SU-DHL-6 (cell line): ENCODE measurements around the gene CMSS1.

Experiments
- H2AFZ ChIP-seq: fragments of 200-600 bp; sonication (generic); 2 replicates; pipeline ENCODE4 v1.6.1; 2014; ENCODE audit warnings: low read depth, mild to moderate bottlenecking, moderate library complexity, mixed read lengths, antibody characterized with exemption, low read length; ENCODE audit not compliant: severe bottlenecking
- H3F3A ChIP-seq: fragments of 200-600 bp; shearing (Covaris generic); 2 replicates; pipeline ENCODE4 v1.6.0; 2016; ENCODE audit warnings: antibody characterized with exemption, mild to moderate bottlenecking; ENCODE audit not compliant: insufficient read depth
- H3K27ac ChIP-seq: fragments of 200-600 bp; sonication (generic); 2 replicates; pipeline ENCODE4 v1.5.1; 2016; ENCODE audit warnings: low read depth, mild to moderate bottlenecking, low read length, moderate library complexity, mixed read lengths
- H3K27me3 ChIP-seq: fragments of 200-600 bp; sonication (generic), shearing (Covaris generic); 2 replicates; pipeline ENCODE4 v1.6.0; 2014; ENCODE audit warnings: mild to moderate bottlenecking, low read length
- H3K36me3 ChIP-seq: fragments of 200-600 bp; sonication (generic); 2 replicates; pipeline ENCODE4 v1.6.1; 2014; ENCODE audit warnings: mild to moderate bottlenecking, low read length, mixed read lengths
- H3K4me2 ChIP-seq: fragments of 300-600, 200-600 bp; shearing (Covaris generic), sonication (generic); 2 replicates; pipeline ENCODE4 v1.6.0; 2014; ENCODE audit warnings: low read length, low read depth, mild to moderate bottlenecking; ENCODE audit not compliant: poor library complexity, severe bottlenecking
- H3K4me3 ChIP-seq: fragments of 200-600 bp; sonication (generic); 2 replicates; pipeline ENCODE4 v1.5.1; 2014; ENCODE audit warnings: antibody characterized with exemption, low read length, mild to moderate bottlenecking, mixed read lengths; ENCODE audit not compliant: insufficient read depth, poor library complexity, severe bottlenecking
- H3K79me2 ChIP-seq: fragments of 200-600 bp; sonication (generic); 2 replicates; pipeline ENCODE4 v1.6.1; 2014; ENCODE audit warnings: mild to moderate bottlenecking, low read length, moderate library complexity; ENCODE audit not compliant: insufficient read depth
- H3K9ac ChIP-seq: fragments of 200-600 bp; sonication (generic); 2 replicates; pipeline ENCODE4 v1.7.0; 2014; ENCODE audit warnings: mild to moderate bottlenecking, low read length
- H3K9me2 ChIP-seq: fragments of 200-600 bp; sonication (generic); replicated peaks from 2 replicates; pipeline ENCODE4 v1.6.1; 2014; ENCODE audit warnings: low read length; ENCODE audit not compliant: insufficient read depth
- H3K9me3 ChIP-seq: fragments of 200-600 bp; sonication (generic); 2 replicates; pipeline ENCODE4 v1.6.1; 2014; ENCODE audit warnings: low read length, mixed read lengths; ENCODE audit not compliant: insufficient read depth
- H4K20me1 ChIP-seq: fragments of 200-600 bp; sonication (generic); 2 replicates; pipeline ENCODE4 v1.6.1; 2014; ENCODE audit warnings: low read depth, mild to moderate bottlenecking, antibody characterized with exemption, low read length, moderate library complexity, mixed read lengths
- EZH2phosphoT487 ChIP-seq: fragments of 200-600 bp; sonication (generic), shearing (Covaris generic); conservative IDR thresholded peaks from 2 replicates; pipeline ENCODE4 v1.6.1; 2018; ENCODE audit warnings: mild to moderate bottlenecking, antibody characterized with exemption, low read length, moderate library complexity, mixed read lengths
- TF ChIP-seq, protein P1 (sequence below): fragments of 200-600 bp; sonication (generic); IDR thresholded peaks from one replicate; pipeline ENCODE4 v1.5.1; 2017; ENCODE audit warnings: antibody characterized with exemption, mild to moderate bottlenecking, low read length, moderate library complexity; ENCODE audit not compliant: insufficient read depth, poor library complexity, severe bottlenecking

CMSS1 gene

DNA sequence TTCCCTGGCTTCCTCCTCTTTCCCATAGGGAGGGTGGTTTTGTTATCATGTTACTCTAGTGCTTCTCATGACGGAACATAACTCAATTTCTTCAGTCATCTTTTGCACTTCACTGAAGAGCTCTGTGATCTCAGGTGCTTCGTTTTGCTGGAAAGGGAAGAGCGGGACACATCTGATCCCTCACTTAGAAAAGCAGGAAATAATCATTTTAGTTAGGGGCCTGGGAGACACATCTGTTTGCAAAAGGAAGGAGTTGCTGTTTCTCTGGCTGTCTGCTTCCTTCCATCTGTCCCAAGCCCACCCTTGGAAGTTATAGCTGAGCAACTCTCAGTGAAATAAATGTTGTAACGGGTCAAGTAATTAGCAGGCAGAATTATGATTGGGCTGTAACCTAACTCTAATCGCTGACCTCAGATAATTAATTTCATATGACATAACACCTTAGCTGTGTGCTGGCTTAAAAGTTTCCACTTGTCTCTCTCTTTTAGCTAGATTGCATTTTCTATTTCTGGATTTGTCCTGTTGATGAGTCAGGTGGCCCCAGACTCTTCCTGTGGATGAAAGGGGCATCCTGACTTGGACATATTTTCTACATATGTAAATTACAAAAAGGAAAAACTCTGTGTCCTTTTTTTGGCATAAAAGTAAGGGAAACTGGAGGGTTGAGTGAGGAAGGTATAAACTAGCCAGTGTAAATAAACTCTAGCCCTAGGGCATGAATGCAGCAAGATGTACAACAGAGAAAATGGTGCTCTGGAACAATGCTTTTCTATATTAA, 307.7 kb downstream of the CMSS1 start:
- Histone ChIP-seq H3K4me3 (no peak overlapping the region), H3K9me3 (no peaks in the 10 kb centered on the region), H3K9ac (no peak overlapping the region), H3K36me3 (no peaks in the 10 kb centered on the region), H3K27me3 (no peaks in the 10 kb centered on the region), H3K4me2 (no peak overlapping the region), H3K27ac (no peak overlapping the region), H3K79me2 (no peaks in the 10 kb centered on the region), H3F3A (no peaks in the 10 kb centered on the region), H4K20me1 (no peaks in the 10 kb centered on the region), H2AFZ (no peak overlapping the region), H3K9me2 (no peaks in the 10 kb centered on the region)
- TF ChIP-seq, protein P1, sequence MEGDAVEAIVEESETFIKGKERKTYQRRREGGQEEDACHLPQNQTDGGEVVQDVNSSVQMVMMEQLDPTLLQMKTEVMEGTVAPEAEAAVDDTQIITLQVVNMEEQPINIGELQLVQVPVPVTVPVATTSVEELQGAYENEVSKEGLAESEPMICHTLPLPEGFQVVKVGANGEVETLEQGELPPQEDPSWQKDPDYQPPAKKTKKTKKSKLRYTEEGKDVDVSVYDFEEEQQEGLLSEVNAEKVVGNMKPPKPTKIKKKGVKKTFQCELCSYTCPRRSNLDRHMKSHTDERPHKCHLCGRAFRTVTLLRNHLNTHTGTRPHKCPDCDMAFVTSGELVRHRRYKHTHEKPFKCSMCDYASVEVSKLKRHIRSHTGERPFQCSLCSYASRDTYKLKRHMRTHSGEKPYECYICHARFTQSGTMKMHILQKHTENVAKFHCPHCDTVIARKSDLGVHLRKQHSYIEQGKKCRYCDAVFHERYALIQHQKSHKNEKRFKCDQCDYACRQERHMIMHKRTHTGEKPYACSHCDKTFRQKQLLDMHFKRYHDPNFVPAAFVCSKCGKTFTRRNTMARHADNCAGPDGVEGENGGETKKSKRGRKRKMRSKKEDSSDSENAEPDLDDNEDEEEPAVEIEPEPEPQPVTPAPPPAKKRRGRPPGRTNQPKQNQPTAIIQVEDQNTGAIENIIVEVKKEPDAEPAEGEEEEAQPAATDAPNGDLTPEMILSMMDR, result no peak
- TF ChIP-seq EZH2phosphoT487, result no peak

DNA sequence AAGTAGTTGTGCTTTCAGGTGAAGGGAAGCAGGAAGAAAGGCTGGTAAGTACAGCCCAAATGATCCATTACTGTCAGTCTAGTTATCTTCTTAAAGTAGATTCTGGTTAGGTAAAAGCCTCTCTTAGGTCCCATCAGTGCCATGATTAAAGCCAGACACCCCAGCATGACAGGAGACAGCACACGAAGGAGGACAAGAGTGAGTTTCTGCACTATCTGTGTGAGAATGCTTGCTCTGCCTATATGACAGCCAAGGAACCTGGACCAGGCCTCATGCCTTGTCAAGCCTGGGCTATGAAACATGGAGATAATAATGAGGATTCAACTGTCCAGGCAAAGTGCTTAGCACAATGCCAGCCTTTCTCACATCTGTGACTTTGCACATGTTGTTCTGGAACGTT, 310.1 kb downstream of the CMSS1 start:
- H3K27ac ChIP-seq, result no peak overlapping the region
- no peaks in the 10 kb centered on the region for H3K36me3 ChIP-seq
- no peaks in the 10 kb centered on the region for H3K9me3 ChIP-seq
- no peak overlapping the region for H3K9ac ChIP-seq
- H3K4me2 ChIP-seq, result no peak overlapping the region
- H3K4me3 ChIP-seq, result no peak overlapping the region
- no peak overlapping the region for H2AFZ ChIP-seq
- TF ChIP-seq, protein P1, result no peak
- no peak for TF ChIP-seq EZH2phosphoT487
- no peaks in the 10 kb centered on the region for H4K20me1 ChIP-seq
- H3K9me2 ChIP-seq, result no peaks in the 10 kb centered on the region
- no peaks in the 10 kb centered on the region for H3K79me2 ChIP-seq
- H3F3A ChIP-seq, result no peaks in the 10 kb centered on the region
- H3K27me3 ChIP-seq, result no peaks in the 10 kb centered on the region

DNA sequence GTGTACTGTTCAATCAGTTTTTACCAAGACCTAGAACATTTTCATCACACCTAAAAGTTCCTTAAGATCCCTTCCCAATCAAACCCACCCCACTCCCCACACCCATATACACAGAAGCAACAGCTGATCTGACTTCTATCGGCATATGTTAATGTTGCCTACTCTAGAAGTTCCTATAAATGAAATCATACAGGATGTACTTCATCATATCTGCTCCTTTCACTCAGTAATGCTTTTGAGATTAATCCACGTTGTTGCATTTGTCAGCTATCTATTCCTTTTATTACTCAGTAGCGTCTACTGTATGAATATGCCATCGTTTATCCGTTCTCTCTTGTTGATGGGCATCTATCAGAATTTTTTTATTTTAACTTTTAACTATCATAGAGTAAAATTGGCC, 310.9 kb downstream of the CMSS1 start:
- no peak overlapping the region for H3K9ac ChIP-seq

More for the DNA sequence above, 310.9 kb downstream of the CMSS1 start:
- no peaks in the 10 kb centered on the region for H3K36me3 ChIP-seq
- no peaks in the 10 kb centered on the region for H3K27me3 ChIP-seq
- H3F3A ChIP-seq, result no peaks in the 10 kb centered on the region
- H4K20me1 ChIP-seq, result no peaks in the 10 kb centered on the region
- no peak overlapping the region for H3K4me2 ChIP-seq
- no peaks in the 10 kb centered on the region for H3K9me3 ChIP-seq
- no peaks in the 10 kb centered on the region for H3K79me2 ChIP-seq
- TF ChIP-seq, protein P1, result no peak
- TF ChIP-seq EZH2phosphoT487, result no peak
- H2AFZ ChIP-seq, result no peak overlapping the region
- no peaks in the 10 kb centered on the region for H3K9me2 ChIP-seq
- H3K4me3 ChIP-seq, result no peak overlapping the region
- no peak overlapping the region for H3K27ac ChIP-seq
